ENCODE results near the gene GNAL.
"Not testable (repeated sequence)": the region's sequence is repeated elsewhere in the genome, so short reads cannot be mapped to it uniquely, and the experiment has no call there.

Gene GNAL

GRCh38 chr18:11908182-11909060 is 219.4 kb downstream of the GNAL start, which contains the start of gene MPPE1:
Gene MPPE1 (minus strand): TSS chr18:11908317. CDS start chr18:11897264, 11,053 bp downstream.
- peak; percentile 71 for DNase-seq (ENCODE audit: low read depth)

GRCh38 chr18:11909061-11909455 is 220.0 kb downstream of the GNAL start:
- DNase-seq (ENCODE audit: low read depth), result no peak

DNA sequence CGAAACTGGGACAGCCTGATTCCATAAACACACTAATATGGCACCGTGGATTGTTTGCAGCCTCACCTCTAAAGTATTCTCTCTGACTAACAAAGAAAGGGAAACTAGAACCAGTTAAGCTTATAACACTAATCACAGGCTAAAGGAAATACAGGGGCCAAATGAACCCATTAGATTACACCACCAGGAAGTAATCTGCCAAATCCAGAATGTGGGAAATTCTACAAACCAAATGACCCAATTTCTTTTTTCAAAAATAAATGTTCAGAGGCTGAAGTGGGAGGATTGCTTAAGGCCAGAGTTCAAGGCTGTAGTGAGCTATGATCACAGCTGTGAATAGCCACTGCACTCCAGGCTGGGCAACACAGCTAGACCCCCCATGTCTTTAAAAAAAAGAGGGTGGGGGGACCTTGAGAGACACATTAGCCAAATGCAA is 220.5 kb downstream of the GNAL start:
- DNase-seq (ENCODE audit: low read depth), result no peak

DNA sequence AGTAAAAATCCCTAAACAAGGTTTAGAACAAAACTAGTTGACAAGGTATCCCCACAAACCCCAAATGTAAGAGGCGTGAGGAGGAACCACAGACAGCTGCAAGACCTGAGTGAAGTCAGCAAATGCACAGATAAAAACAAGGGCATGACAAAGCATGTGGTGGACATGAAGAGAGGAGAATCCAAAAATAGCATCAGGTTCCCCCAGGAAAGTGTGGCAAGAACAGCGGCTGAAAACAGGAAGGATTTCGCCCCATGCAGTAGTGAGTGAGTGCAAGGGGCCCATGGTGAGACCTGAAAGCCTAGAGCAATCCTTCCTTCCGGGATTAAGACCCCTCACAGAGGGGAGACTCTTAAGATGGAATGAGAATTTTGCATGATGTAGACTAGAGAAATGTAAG is 227.8 kb downstream of the GNAL start:
- DNase-seq (ENCODE audit: low read depth), result not testable (repeated sequence)

DNA sequence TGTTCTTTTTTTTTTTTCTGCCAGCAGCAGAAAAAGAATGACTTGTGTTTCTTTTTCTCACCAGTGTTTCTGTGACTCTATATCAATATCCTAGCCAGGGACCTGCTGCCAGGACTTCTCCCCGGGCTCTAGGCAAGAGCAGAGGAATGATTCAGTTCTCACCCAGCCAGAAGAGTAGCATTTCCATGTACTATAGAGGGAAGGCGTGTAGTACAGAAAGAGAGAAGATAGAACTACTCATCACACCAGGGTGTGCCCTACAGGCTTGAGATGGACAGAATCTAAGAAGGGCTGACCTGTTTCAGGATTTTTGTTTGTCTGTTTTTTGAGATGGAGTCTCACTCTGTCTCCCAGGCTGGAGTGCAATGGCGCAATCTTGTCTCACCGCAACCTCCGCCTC is 230.5 kb downstream of the GNAL start:
- not testable (repeated sequence) for DNase-seq (ENCODE audit: low read depth)

DNA sequence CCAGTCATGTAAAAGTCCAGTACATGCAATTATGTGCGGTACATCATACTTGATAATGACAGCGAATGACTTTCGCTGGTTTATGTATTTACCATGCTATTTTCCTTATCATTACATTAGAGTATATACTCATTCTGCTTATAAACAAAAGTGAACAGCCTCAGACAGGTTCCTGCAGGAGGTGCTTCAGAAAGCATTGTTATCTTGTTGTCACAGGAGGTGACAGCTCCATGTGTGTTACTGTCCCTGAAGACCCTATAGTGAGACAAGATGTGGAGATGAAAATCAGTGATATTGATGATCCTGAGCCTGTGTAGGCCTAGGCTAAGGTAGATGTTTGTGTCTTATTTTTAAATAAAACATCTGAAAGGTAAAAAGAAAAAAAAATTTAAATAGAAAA is 234.4 kb downstream of the GNAL start:
- no peak for DNase-seq (ENCODE audit: low read depth)

DNA sequence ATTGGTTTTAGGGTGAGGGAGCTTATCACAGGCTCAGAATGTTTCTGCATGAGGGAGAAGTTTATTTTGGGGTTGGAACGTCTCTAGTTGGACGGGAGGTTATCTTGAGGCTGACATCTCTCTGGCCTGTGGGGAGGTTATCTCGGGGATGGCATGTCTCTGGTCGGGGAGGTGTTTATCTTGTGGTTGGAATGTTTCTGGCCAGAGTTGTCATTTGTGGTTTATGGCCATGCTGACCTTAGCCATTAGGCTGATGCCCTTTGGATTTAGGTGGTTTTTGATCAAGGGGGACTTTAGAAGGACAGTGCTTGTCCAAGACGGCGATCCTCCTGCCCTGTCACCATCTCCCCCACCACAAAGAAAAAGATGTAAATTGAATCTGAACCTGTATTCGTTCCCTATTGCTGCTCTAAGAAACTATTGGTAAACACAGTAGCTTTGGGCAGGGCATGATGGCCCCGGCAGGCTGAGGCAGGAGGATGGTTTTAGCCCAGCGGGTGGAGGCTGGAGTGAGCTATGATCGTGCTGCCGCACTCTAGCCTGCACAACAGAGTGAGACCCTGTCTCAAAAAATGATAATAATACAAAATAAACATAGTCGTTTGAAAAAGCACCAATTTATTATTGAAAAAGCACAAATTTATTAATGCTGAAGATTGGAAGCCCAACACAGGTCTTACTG is 236.9 kb downstream of the GNAL start:
- no peak for DNase-seq (ENCODE audit: low read depth)

- DNase-seq (ENCODE audit: low read depth), result no peak
Observed at GRCh38 chr18:11927497-11927896, 238.4 kb downstream of the GNAL start.

- DNase-seq (ENCODE audit: low read depth), result no peak
Observed at GRCh38 chr18:11932393-11932792, 243.3 kb downstream of the GNAL start.

Measured in stimulated activated CD8-positive, alpha-beta memory T cell treated with anti-CD3 and anti-CD28 coated beads, Interleukin-15, amount 100 ng/mL, for 24 hours (primary cell).